Activated T-helper 2 cell treated with anti-CD3 and anti-CD28 coated beads, Interferon-gamma antibody, Interleukin-2, Interleukin-4, amounts not matched to agents 10 μg/mL and 5 μg/mL and 100 μg/mL, durations not matched to agents 14 hours and 24 hours and 36 hours (primary cell): ENCODE data around the gene NDST1. TPM values are rescaled to one million over a fixed set of nuclear protein-coding genes. Genes with fewer than 3 reads are reported as not detected.
"Not testable (repeated sequence)": the region's sequence is repeated elsewhere in the genome, so short reads cannot be mapped to it uniquely, and the experiment has no call there.

ENCODE experiments used
- DNase-seq: peaks from one replicate; pipeline ENCODE4 v3.0.0; 2021; ENCODE audit warnings: low spot score
- H3K27ac Mint-ChIP-seq: one replicate; pipeline ENCODE4 v1.8.0; 2021; ENCODE audit warnings: mixed read lengths
- H3K27me3 Mint-ChIP-seq: one replicate; pipeline ENCODE4 v1.8.0; 2021; ENCODE audit warnings: low read depth, mixed read lengths
- H3K36me3 Mint-ChIP-seq: one replicate; pipeline ENCODE4 v1.8.0; 2021; ENCODE audit warnings: low read depth, mixed read lengths
- H3K4me1 Mint-ChIP-seq: one replicate; pipeline ENCODE4 v1.8.0; 2021; ENCODE audit warnings: low read depth, mixed read lengths
- H3K4me3 Mint-ChIP-seq: one replicate; pipeline ENCODE4 v1.8.0; 2021; ENCODE audit warnings: low read depth, mild to moderate bottlenecking, moderate library complexity, mixed read lengths
- H3K9me3 Mint-ChIP-seq: one replicate; pipeline ENCODE4 v1.8.0; 2021; ENCODE audit warnings: mixed read lengths
- intact Hi-C: fragments of 100-400 bp; cut with micrococcal nuclease; formaldehyde crosslinking; loops from one replicate; pipeline ENCODE4 v1.15.1; 2023
- total RNA-seq: library from RNA; stranded (reverse); gene quantifications from 2 replicates; pipeline ENCODE4 v1.2.3, GENCODE V29; 2022

Gene NDST1
- total RNA-seq: 2.4 and 3.0 TPM in 2 replicates

DNA sequence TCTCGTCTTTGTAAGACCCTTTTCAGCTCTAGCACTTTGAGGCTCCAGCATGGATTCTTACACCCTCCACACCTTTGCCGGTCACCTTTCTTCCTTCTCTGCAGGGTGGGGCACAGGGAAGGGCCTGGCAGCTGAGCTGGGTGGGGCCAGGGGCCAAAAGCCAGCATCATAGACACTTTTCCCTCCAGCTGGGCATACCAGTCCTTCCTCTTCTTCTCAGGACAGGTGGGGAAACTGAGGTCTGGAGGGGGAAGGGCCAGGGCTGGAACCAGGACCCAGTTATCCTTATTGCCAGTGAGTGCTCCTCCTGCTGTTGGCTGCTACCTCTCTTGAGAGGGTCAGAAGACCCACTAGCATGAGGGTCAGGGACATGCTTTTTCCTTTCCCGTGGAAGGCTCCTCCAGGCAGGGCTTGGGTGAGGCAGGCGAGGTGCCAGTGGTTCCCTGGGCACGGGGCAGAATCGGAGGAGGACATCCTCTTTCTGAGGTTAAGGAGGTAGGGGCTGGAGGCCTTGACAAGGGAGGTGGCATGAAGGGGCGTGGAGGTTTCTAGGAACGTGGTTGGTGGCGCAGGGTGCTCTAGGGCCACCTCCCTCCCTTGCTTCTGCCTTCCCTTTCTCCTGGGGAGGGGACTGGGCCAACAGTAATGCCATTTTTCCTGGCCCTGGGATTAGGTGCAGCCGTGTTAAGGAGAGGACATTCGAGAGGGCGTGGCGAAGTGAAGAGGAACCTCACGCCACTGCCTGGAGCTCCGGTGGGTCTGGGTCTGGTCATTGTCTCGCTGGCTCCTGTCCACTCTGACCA, at the start of gene NDST1:
NDST1 (plus strand) TSS at position 658 of the 803 bp plus-strand sequence. CDS start 13,124 bp downstream, outside the sequence.
- Mint-ChIP-seq H3K27me3 (no peaks in the 10 kb centered on the region), H3K4me1 (no peaks in the 10 kb centered on the region), H3K4me3 (no peak within 1 kb of the TSS), H3K27ac (no peak within 1 kb of the TSS), H3K36me3 (no peaks in the 10 kb centered on the region), H3K9me3 (no peaks in the 10 kb centered on the region)
- no peak for DNase-seq
- intact Hi-C loops: no loop called here

GRCh38 chr5:150458802-150459557, 49.0 kb upstream of the NDST1 start:
- DNase-seq: peak; percentile 78
- H3K36me3 Mint-ChIP-seq: no peaks in the 10 kb centered on the region
- H3K9me3 Mint-ChIP-seq: no peaks in the 10 kb centered on the region
- no peaks in the 10 kb centered on the region for H3K27me3 Mint-ChIP-seq
- intact Hi-C loops: loop anchor here (1.0 to 10.0 kb wide), 7 partner anchors 64 to 1316 kb away; partner anchors contain the start of genes ANXA6, G3BP1 and IRGM
- H3K27ac Mint-ChIP-seq: no peak overlapping the region
- H3K4me3 Mint-ChIP-seq: peak overlapping the region; percentile 19
- peaks cover 16% of the 10 kb centered on the region for H3K4me1 Mint-ChIP-seq

DNA sequence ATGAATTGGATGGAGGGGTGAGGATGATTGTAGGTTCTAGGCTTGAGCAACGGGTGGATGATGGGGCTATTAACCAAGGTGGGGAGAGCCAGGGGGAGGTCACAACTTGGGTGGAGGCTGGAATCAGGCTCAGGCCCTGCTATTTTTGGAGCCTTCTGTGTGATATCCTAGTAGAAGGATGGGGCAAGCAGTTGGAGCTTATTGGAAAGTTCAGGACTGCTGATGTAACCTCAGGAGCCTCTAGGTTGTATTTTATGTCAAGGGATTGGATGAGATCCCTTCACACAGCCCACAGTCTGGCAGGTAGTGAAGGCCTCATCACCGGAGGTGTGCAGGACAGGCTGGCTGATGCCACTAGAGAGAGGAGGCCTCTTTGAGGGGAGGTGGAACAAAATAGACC, 47.1 kb upstream of the NDST1 start:
- H3K27ac Mint-ChIP-seq: no peak overlapping the region
- H3K36me3 Mint-ChIP-seq: no peaks in the 10 kb centered on the region
- peaks cover 16% of the 10 kb centered on the region for H3K4me1 Mint-ChIP-seq
- H3K27me3 Mint-ChIP-seq: no peaks in the 10 kb centered on the region
- intact Hi-C loops: no loop called here
- no peak for DNase-seq
- H3K9me3 Mint-ChIP-seq: no peaks in the 10 kb centered on the region
- H3K4me3 Mint-ChIP-seq: no peak overlapping the region

DNA sequence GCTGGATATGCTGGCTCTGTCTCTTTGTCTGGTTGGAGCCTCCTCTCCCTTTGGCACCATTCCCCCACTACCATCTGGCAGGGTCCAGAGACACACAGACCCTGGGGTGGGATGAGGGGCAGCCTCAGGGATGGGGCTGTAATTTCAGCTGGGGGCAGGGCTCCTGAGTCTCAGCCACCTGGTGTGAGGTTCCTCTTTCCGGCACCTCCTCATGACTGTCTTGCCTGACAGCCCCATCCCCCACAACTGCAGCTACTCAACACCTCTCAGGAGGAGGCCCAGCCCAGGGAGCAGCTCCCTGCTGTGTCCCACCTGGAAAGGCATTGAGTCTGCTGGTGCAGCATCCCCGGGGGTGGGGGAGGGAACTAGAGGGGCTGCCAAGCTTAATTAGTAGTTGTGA, 46.7 kb upstream of the NDST1 start:
- Mint-ChIP-seq H3K36me3 (no peaks in the 10 kb centered on the region), H3K27me3 (no peaks in the 10 kb centered on the region), H3K4me1 (peaks cover 16% of the 10 kb centered on the region), H3K9me3 (no peaks in the 10 kb centered on the region), H3K27ac (no peak overlapping the region), H3K4me3 (no peak overlapping the region)
- no peak for DNase-seq
- intact Hi-C loops: no loop called here

DNA sequence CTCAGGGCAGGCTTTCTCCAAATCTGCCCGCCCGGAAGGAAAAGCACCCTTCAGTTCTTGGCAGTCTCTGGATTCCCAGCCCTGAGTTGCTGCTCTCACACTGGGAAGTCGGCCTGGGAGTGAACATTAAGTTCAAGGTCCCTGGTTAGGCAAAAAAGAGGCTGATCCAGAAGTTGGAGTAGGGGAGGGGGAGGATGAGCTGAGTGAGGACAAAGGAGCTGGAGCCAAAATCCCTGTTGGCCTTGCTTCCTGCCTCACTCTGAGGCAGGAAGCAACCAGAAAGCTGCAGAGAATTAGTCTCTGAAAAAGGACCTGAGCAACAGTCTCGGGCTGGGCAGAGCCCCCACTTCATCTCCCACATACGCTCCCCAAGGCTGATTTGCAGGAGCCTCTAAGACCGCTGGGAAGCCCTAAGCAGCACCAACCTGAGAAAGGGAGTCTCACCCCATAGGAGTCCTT, 43.3 kb upstream of the NDST1 start:
- no peaks in the 10 kb centered on the region for H3K27me3 Mint-ChIP-seq
- H3K36me3 Mint-ChIP-seq: no peaks in the 10 kb centered on the region
- intact Hi-C loops: no loop called here
- no peak for DNase-seq
- H3K27ac Mint-ChIP-seq: no peak overlapping the region
- H3K9me3 Mint-ChIP-seq: no peaks in the 10 kb centered on the region
- no peak overlapping the region for H3K4me3 Mint-ChIP-seq
- H3K4me1 Mint-ChIP-seq: peaks cover under 1% of the 10 kb centered on the region

DNA sequence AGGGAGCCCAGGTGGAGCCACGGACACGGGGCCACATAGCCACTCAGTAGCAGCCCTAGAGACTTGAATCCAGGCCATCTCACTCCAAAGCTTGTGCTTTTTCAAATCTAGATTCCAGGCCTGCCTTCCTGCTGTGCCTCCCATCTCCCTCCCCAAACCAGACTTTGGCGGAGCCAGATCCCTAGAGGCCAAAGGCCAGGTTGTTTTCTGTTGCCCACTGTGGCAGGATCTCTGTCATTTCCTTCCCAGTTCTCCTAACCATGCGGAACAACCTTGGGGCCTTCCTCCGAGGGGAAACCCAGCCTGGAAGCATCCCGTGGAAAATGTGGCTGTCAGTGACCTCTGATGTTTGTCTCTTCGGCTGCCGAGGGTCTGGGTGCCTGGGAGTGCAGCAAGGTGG, 42.0 kb upstream of the NDST1 start:
- H3K27me3 Mint-ChIP-seq: no peaks in the 10 kb centered on the region
- H3K4me1 Mint-ChIP-seq: no peaks in the 10 kb centered on the region
- intact Hi-C loops: no loop called here
- H3K9me3 Mint-ChIP-seq: no peaks in the 10 kb centered on the region
- no peak for DNase-seq
- H3K36me3 Mint-ChIP-seq: no peaks in the 10 kb centered on the region
- H3K27ac Mint-ChIP-seq: no peak overlapping the region
- no peak overlapping the region for H3K4me3 Mint-ChIP-seq

- Mint-ChIP-seq H3K27me3 (no peaks in the 10 kb centered on the region), H3K9me3 (no peaks in the 10 kb centered on the region), H3K27ac (no peak overlapping the region), H3K36me3 (no peaks in the 10 kb centered on the region), H3K4me1 (no peaks in the 10 kb centered on the region), H3K4me3 (no peak overlapping the region)
- DNase-seq: no peak
- intact Hi-C loops: no loop called here
Observed at GRCh38 chr5:150468206-150468605, 39.7 kb upstream of the NDST1 start.

DNA sequence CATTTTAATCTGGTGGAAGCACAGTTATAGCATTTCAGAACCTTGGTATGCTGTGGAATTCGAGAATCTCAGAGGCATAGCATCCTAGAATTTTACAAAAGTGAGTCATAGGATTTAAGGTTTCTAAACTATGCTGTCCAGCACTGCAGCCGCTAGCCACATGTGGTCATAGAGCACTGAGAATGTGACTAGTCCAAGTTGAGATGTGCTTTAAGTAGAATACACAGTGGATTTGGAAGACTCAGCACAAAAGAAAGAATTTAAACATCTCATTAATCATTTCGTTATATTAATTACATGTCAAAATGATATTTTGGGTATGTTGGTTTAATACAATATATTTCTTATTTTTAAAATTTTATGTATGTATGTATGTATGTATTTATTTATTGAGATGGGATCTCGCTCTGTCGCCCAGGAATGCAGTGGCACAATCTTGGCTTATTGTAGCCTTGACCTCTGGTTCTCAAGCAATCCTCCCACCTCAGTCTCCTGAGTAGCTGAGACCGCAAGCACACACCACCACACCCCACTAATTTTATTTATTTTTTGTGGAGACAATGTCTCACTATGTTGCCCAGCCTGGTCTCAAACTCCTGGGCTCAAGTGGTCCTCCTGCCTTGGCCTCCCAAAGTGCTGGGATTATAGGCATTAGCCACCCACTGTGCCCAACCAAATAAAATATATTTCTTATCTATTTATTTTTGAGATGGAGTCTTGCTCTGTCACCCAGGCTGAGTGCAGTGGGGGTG, 38.0 kb upstream of the NDST1 start:
- Mint-ChIP-seq H3K27ac (no peak overlapping the region), H3K36me3 (no peaks in the 10 kb centered on the region), H3K27me3 (no peaks in the 10 kb centered on the region), H3K9me3 (no peaks in the 10 kb centered on the region), H3K4me1 (no peaks in the 10 kb centered on the region), H3K4me3 (no peak overlapping the region)
- no peak for DNase-seq
- intact Hi-C loops: no loop called here

- Mint-ChIP-seq H3K27ac (no peak overlapping the region), H3K4me3 (no peak overlapping the region), H3K9me3 (no peaks in the 10 kb centered on the region), H3K27me3 (no peaks in the 10 kb centered on the region), H3K4me1 (no peaks in the 10 kb centered on the region), H3K36me3 (no peaks in the 10 kb centered on the region)
- intact Hi-C loops: no loop called here
- no peak for DNase-seq
Observed at GRCh38 chr5:150473673-150474358, 34.1 kb upstream of the NDST1 start.

DNA sequence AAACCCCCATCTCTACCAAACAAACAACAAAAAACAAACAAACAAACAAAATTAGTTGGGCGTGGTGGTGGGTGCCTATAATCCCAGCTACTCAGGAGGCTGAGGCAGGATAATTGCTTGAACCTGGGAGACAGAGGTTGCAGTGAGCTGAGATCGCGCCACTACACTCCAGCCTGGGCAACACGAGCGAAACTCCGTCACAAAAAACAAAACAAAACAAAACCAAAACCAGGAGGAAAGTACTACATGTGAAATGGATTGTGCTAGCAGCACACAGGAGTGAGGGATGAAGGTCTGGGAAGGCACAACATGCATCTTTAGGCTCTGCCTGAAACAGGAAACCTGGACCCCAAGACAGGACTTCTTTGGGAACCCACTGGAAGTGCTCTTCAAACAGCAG, 31.4 kb upstream of the NDST1 start:
- H3K4me3 Mint-ChIP-seq, H3K27ac Mint-ChIP-seq, H3K36me3 Mint-ChIP-seq, H3K27me3 Mint-ChIP-seq, H3K4me1 Mint-ChIP-seq, H3K9me3 Mint-ChIP-seq, intact Hi-C loops, DNase-seq: not testable (repeated sequence)

GRCh38 chr5:150479416-150479815, 28.5 kb upstream of the NDST1 start:
- Mint-ChIP-seq H3K27me3 (peaks cover 6% of the 10 kb centered on the region), H3K36me3 (no peaks in the 10 kb centered on the region), H3K4me3 (no peak overlapping the region), H3K9me3 (no peaks in the 10 kb centered on the region), H3K4me1 (no peaks in the 10 kb centered on the region), H3K27ac (no peak overlapping the region)
- no peak for DNase-seq
- intact Hi-C loops: no loop called here

- no peaks in the 10 kb centered on the region for H3K36me3 Mint-ChIP-seq
- DNase-seq: no peak
- H3K27ac Mint-ChIP-seq: no peak overlapping the region
- H3K4me3 Mint-ChIP-seq: no peak overlapping the region
- peaks cover 2% of the 10 kb centered on the region for H3K4me1 Mint-ChIP-seq
- peaks cover 11% of the 10 kb centered on the region for H3K27me3 Mint-ChIP-seq
- intact Hi-C loops: no loop called here
- no peaks in the 10 kb centered on the region for H3K9me3 Mint-ChIP-seq
Observed at GRCh38 chr5:150481708-150481965, 26.3 kb upstream of the NDST1 start.
